Endodermal cell (in vitro differentiated cells): ENCODE data around the gene PSMB10. TPM values are rescaled to one million over a fixed set of nuclear protein-coding genes. Genes with fewer than 3 reads are reported as not detected.
A peak's percentile ranks its signal among the peaks of the same experiment; 100 is the strongest.
"Not testable (repeated sequence)": the region's sequence is repeated elsewhere in the genome, so short reads cannot be mapped to it uniquely, and the experiment has no call there.

Source experiments
- DNase-seq: peaks from one replicate; pipeline ENCODE4 v3.0.0-alpha.2; 2017
- H3K27ac ChIP-seq: 2 replicates; pipeline ENCODE4 v1.5.1; 2013; ENCODE audit warnings: mild to moderate bottlenecking, low read depth, low read length, moderate library complexity
- H3K27me3 ChIP-seq: 2 replicates; pipeline ENCODE4 v1.6.1; 2013; ENCODE audit warnings: mild to moderate bottlenecking, low read length, moderate library complexity; ENCODE audit not compliant: insufficient read depth, control insufficient read depth, poor library complexity, severe bottlenecking
- H3K36me3 ChIP-seq: 2 replicates; pipeline ENCODE4 v1.7.0; 2013; ENCODE audit warnings: mild to moderate bottlenecking, low read length, moderate library complexity; ENCODE audit not compliant: control insufficient read depth, insufficient read depth
- H3K4me1 ChIP-seq: one replicate; pipeline ENCODE4 v1.7.0; 2013; ENCODE audit warnings: low read length; ENCODE audit not compliant: control insufficient read depth, insufficient read depth
- H3K4me3 ChIP-seq: 2 replicates; pipeline ENCODE4 v1.5.1; 2013; ENCODE audit warnings: mild to moderate bottlenecking, low read length, moderate library complexity
- H3K9ac ChIP-seq: 2 replicates; pipeline ENCODE4 v1.6.1; 2013; ENCODE audit warnings: mild to moderate bottlenecking, low read length, moderate library complexity; ENCODE audit not compliant: poor library complexity, severe bottlenecking; ENCODE audit errors: extremely low read depth
- H3K9me3 ChIP-seq: 2 replicates; pipeline ENCODE4 v1.6.1; 2013; ENCODE audit warnings: mild to moderate bottlenecking, low read length, moderate library complexity; ENCODE audit not compliant: control insufficient read depth
- H3K27ac Mint-ChIP-seq: 2 replicates; pipeline ENCODE4 v1.8.0; 2020; ENCODE audit warnings: mixed read lengths
- H3K27me3 Mint-ChIP-seq: 2 replicates; pipeline ENCODE4 v1.8.0; 2021; ENCODE audit warnings: mild to moderate bottlenecking, mixed read lengths; ENCODE audit not compliant: insufficient read depth
- H3K36me3 Mint-ChIP-seq: 2 replicates; pipeline ENCODE4 v1.8.0; 2020; ENCODE audit warnings: low read depth, mixed read lengths
- H3K4me1 Mint-ChIP-seq: 2 replicates; pipeline ENCODE4 v1.8.0; 2020; ENCODE audit warnings: mixed read lengths
- H3K4me3 Mint-ChIP-seq: 2 replicates; pipeline ENCODE4 v1.8.0; 2020; ENCODE audit warnings: mild to moderate bottlenecking, moderate library complexity, mixed read lengths
- H3K9me3 Mint-ChIP-seq: 2 replicates; pipeline ENCODE4 v1.8.0; 2020; ENCODE audit warnings: mild to moderate bottlenecking, mixed read lengths
- CTCF ChIP-seq: fragments of 200-600 bp; sonication (generic); conservative IDR thresholded peaks from 2 replicates; pipeline ENCODE4 v1.5.0; 2021; ENCODE audit warnings: antibody characterized with exemption, mild to moderate bottlenecking
- WGBS, 2 experiments: methylation state at CpG; one replicate each; pipeline versions ENCODE4 v1.1.5 to v1.1.7; 2013; ENCODE audit warnings: missing lambda C conversion rate in 2 of 2, mixed read lengths in 1 of 2; ENCODE audit not compliant: insufficient coverage in 1 of 2, insufficient read length in 1 of 2; 5-methylcytosine and 5-hydroxymethylcytosine counted together
- total RNA-seq, 2 donors: library from RNA; stranded (reverse); fragmentation: NEBNext Ultra II Directional in 1 of 2; extraction: Animal tissue kit (Norgen Biotek cat#: 25700) in 1 of 2; gene quantifications; 2 replicates in 1 of 2; 3 replicates in 1 of 2; pipeline ENCODE4 v1.2.1, GENCODE V29; 2021

PSMB10 gene
- total RNA-seq, 2 donors from 2014 or later = 15.5 to 16.5 TPM

DNA sequence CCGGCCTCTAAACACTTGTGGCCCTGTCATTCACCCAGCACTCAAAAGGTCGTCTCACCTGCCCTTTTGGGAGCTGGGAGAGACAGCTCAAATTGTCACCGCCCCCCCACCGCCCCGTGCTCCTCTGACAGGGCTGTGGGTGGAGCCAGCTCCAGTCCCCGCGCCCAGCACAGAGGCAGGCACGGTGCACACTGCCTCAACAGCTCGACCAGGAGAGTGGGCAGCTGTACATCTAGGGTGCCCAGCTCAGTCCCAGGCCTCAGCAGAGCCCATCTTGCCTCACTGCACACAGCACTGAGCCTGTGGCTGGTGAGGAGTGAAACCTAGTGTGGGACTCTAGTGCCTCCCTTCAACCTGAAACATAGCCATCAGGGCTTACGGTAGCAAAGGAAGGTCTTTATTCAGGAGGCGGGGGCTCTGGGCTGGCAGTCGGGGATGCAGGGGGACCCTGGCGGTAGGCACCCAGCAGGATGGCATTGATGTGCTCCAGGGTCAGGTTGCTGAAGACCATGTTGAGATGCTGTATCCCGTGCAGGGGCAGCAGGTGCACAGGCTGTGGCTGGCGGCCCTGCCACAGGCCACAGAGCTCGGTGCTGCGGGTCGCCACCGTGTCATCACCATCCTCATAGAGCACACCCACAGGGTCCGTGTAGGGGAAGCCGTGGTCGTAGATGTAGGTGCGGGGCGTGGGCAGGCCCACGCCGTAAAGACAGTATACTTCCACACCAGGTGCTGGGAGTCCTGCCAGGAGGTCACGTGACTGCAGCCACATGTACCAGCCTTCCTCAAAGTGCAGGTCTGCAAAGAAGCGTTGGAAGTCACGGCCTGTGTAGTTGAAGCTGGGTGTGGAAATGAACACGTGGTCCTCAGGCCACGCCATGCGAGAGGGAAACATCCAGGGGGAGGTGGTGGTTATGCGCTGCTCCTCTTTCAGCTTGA lies 3.1 kb upstream of the PSMB10 start:
- Mint-ChIP-seq H3K36me3 (peaks cover 2% of the 10 kb centered on the region), H3K4me1 (peaks cover 19% of the 10 kb centered on the region), H3K4me3 (no peak overlapping the region), H3K27me3 (no peaks in the 10 kb centered on the region), H3K27ac (no peak overlapping the region), H3K9me3 (no peaks in the 10 kb centered on the region)
- TF ChIP-seq CTCF = no peak
- no peak for DNase-seq
- H3K27ac ChIP-seq = no peak overlapping the region
- H3K4me3 ChIP-seq = no peak overlapping the region
- no peaks in the 10 kb centered on the region for H3K27me3 ChIP-seq
- H3K9me3 ChIP-seq = no peaks in the 10 kb centered on the region
- WGBS, 2 experiments = 95 to 97% methylated on average over 22 to 33 of the region's 33 CpGs
- H3K36me3 ChIP-seq = peaks cover 13% of the 10 kb centered on the region
- H3K4me1 ChIP-seq = peaks cover 10% of the 10 kb centered on the region
- H3K9ac ChIP-seq = no peak overlapping the region

DNA sequence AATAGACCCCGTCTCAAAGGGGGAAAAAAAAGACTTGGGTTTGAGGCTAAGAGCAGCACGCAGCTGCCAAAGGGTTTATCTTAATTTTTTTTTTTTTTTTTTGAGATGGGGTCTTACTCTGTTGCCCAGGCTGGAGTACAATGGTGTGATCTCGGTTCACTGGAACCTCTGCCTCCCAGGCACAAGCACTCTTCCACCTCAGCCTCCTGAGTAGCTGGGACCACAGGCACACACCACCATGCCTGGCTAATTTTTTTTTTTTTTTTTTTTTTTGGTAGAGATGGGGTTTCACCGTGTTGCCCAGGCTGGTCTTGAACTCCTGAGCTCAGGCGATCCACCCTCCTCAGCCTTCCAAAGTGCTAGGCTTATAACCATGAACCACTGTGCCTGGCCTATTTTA lies 1.1 kb upstream of the PSMB10 start:
- not testable (repeated sequence) for DNase-seq, H3K27ac Mint-ChIP-seq, H3K9ac ChIP-seq, H3K36me3 ChIP-seq, H3K9me3 Mint-ChIP-seq, H3K4me1 ChIP-seq, H3K4me3 ChIP-seq, H3K27me3 Mint-ChIP-seq, H3K27me3 ChIP-seq, H3K27ac ChIP-seq, H3K36me3 Mint-ChIP-seq, H3K9me3 ChIP-seq
- H3K4me1 Mint-ChIP-seq = peaks cover 16% of the 10 kb centered on the region
- WGBS, 2 experiments = 89 to 96% methylated on average over 2 to 5 of the region's 5 CpGs
- H3K4me3 Mint-ChIP-seq = peak overlapping the region; percentile 100

GRCh38 chr16:67936880-67937605 lies 393 bp upstream of the PSMB10 start:
- no peaks in the 10 kb centered on the region for H3K36me3 ChIP-seq
- WGBS, 2 experiments = 48 to 100% methylated on average over 3 to 6 of the region's 6 CpGs
- H3K27me3 Mint-ChIP-seq = no peaks in the 10 kb centered on the region

More at GRCh38 chr16:67936880-67937605, 393 bp upstream of the PSMB10 start:
- Mint-ChIP-seq H3K4me1 (peaks cover 16% of the 10 kb centered on the region), H3K4me3 (peak overlapping the region; percentile 100), H3K36me3 (peaks cover 6% of the 10 kb centered on the region), H3K9me3 (no peaks in the 10 kb centered on the region), H3K27ac (peak overlapping the region; percentile 99)
- Histone ChIP-seq H3K9me3 (no peaks in the 10 kb centered on the region), H3K4me1 (no peaks in the 10 kb centered on the region), H3K27ac (no peak overlapping the region), H3K4me3 (peak overlapping the region; percentile 93), H3K9ac (peak overlapping the region; percentile 77), H3K27me3 (no peaks in the 10 kb centered on the region)
- DNase-seq = no peak
- no peak for TF ChIP-seq CTCF
